Liver (tissue), 9 donors: ENCODE data around the gene SPSB1. TPM values are rescaled to one million over a fixed set of nuclear protein-coding genes. Genes with fewer than 3 reads are reported as not detected.

Source experiments
- DNase-seq: peaks from one replicate; pipeline ENCODE4 v3.0.0-alpha.2; 2017; ENCODE audit warnings: low spot score
- H3K27ac ChIP-seq, 2 donors: one replicate each; pipeline ENCODE4 v1.7.0; 2013; ENCODE audit warnings: inconsistent platforms in 2 of 2, low read length in 2 of 2, control low read depth in 1 of 2, low read depth in 1 of 2, mild to moderate bottlenecking in 1 of 2
- H3K27me3 ChIP-seq, 4 donors: one replicate each; pipeline versions ENCODE4 v1.6.1 to v1.7.0; 2013; ENCODE audit warnings: low read length in 3 of 4, inconsistent platforms in 1 of 4, mild to moderate bottlenecking in 1 of 4, moderate library complexity in 1 of 4; ENCODE audit not compliant: control insufficient read depth in 4 of 4, insufficient read depth in 4 of 4
- H3K36me3 ChIP-seq, 4 donors: one replicate each; pipeline versions ENCODE4 v1.6.1 to v1.7.0; 2013; ENCODE audit warnings: low read length in 3 of 4, mild to moderate bottlenecking in 3 of 4, low read depth in 1 of 4, moderate library complexity in 1 of 4; ENCODE audit not compliant: control insufficient read depth in 4 of 4, insufficient read depth in 3 of 4
- H3K4me1 ChIP-seq, 4 donors: one replicate each; pipeline versions ENCODE4 v1.6.1 to v1.7.0; 2013; ENCODE audit warnings: low read length in 3 of 4, mild to moderate bottlenecking in 3 of 4, moderate library complexity in 1 of 4; ENCODE audit not compliant: control insufficient read depth in 4 of 4, insufficient read depth in 4 of 4
- H3K4me3 ChIP-seq, 3 donors: one replicate each; pipeline versions ENCODE4 v1.6.1 to v1.7.0; 2013; ENCODE audit warnings: low read length in 3 of 3, control low read depth in 1 of 3, low read depth in 1 of 3, mild to moderate bottlenecking in 1 of 3
- H3K9ac ChIP-seq, 2 donors: one replicate each; pipeline ENCODE4 v1.7.0; 2013; ENCODE audit warnings: low read length in 2 of 2, mild to moderate bottlenecking in 2 of 2, moderate library complexity in 2 of 2, control low read depth in 1 of 2, low read depth in 1 of 2
- H3K9me3 ChIP-seq, 4 donors: one replicate each; pipeline versions ENCODE4 v1.6.1 to v1.7.0; 2013; ENCODE audit warnings: low read length in 3 of 4; ENCODE audit not compliant: control insufficient read depth in 4 of 4
- ATF3 ChIP-seq: IDR thresholded peaks from 2 replicates; pipeline ENCODE4 v1.6.1; 2016; ENCODE audit warnings: antibody characterized with exemption
- CTCF ChIP-seq: fragments of 150-350 bp; IDR thresholded peaks from 2 replicates; pipeline ENCODE4 v1.5.1; 2017; ENCODE audit warnings: improper control_type of control experiment, low read depth, low read length; ENCODE audit not compliant: missing input control
- EGR1 ChIP-seq, 2 donors: IDR thresholded peaks; 2 replicates each; pipeline ENCODE4 v1.6.1; 2016 to 2018; ENCODE audit warnings: antibody characterized with exemption in 2 of 2, low read depth in 2 of 2
- FOXA1 ChIP-seq: IDR thresholded peaks from 2 replicates; pipeline ENCODE4 v1.6.1; 2016; ENCODE audit warnings: antibody characterized with exemption
- FOXA2 ChIP-seq: IDR thresholded peaks from 2 replicates; pipeline ENCODE4 v1.6.1; 2016; ENCODE audit warnings: antibody characterized with exemption
- GABPA ChIP-seq, 2 donors: IDR thresholded peaks in 1 of 2; conservative IDR thresholded peaks in 1 of 2; 2 replicates each; pipeline ENCODE4 v1.6.1; 2016; ENCODE audit warnings: antibody characterized with exemption in 2 of 2, mild to moderate bottlenecking in 1 of 2, moderate library complexity in 1 of 2
- HNF4A ChIP-seq, 2 donors: conservative IDR thresholded peaks; 2 replicates each; pipeline ENCODE4 v1.6.1; 2016; ENCODE audit warnings: antibody characterized with exemption in 2 of 2, mild to moderate bottlenecking in 2 of 2
- HNF4G ChIP-seq: IDR thresholded peaks from 2 replicates; pipeline ENCODE4 v1.6.1; 2016; ENCODE audit warnings: antibody characterized with exemption
- JUND ChIP-seq, 2 donors: IDR thresholded peaks; 2 replicates each; pipeline ENCODE4 v1.6.1; 2016; ENCODE audit warnings: antibody characterized with exemption in 2 of 2
- NR2F2 ChIP-seq: IDR thresholded peaks from 2 replicates; pipeline ENCODE4 v1.6.1; 2016; ENCODE audit warnings: antibody characterized with exemption
- RAD21 ChIP-seq, 2 donors: IDR thresholded peaks; 2 replicates each; pipeline ENCODE4 v1.6.1; 2016; ENCODE audit warnings: antibody characterized with exemption in 2 of 2, mild to moderate bottlenecking in 2 of 2
- REST ChIP-seq: IDR thresholded peaks from 2 replicates; pipeline ENCODE4 v1.6.1; 2016; ENCODE audit warnings: antibody characterized with exemption, mild to moderate bottlenecking
- RXRA ChIP-seq, 2 donors: IDR thresholded peaks; 2 replicates each; pipeline ENCODE4 v1.6.1; 2017 to 2018; ENCODE audit warnings: antibody characterized with exemption in 2 of 2, mild to moderate bottlenecking in 1 of 2
- SP1 ChIP-seq: IDR thresholded peaks from 2 replicates; pipeline ENCODE4 v1.6.1; 2018; ENCODE audit warnings: antibody characterized with exemption, mild to moderate bottlenecking
- TAF1 ChIP-seq: conservative IDR thresholded peaks from 2 replicates; pipeline ENCODE4 v1.6.1; 2016; ENCODE audit warnings: antibody characterized with exemption, mild to moderate bottlenecking
- YY1 ChIP-seq: IDR thresholded peaks from 2 replicates; pipeline ENCODE4 v1.6.1; 2016; ENCODE audit warnings: antibody characterized with exemption, mild to moderate bottlenecking
- ZBTB33 ChIP-seq: IDR thresholded peaks from 2 replicates; pipeline ENCODE4 v1.6.1; 2016; ENCODE audit warnings: antibody characterized with exemption
- WGBS: extraction: QIAGEN DNeasy Blood & Tissue Kit; methylation state at CpG from one replicate; pipeline ENCODE4 v1.1.7; 2013; 5-methylcytosine and 5-hydroxymethylcytosine counted together
- polyA plus RNA-seq, 2 donors: library from polyadenylated mRNA; stranded (reverse) in 1 of 2; unstranded in 1 of 2; fragments of 200-250 nt in 1 of 2; fragments of >200 nt in 1 of 2; fragmentation: Nextera tagmentation in 1 of 2; extraction: Ambion mirVana in 1 of 2; gene quantifications; one replicate each; pipeline versions ENCODE4 v1.2.1 to v1.2.3, GENCODE V29; 2013 to 2015
- total RNA-seq, 2 donors: library from RNA; depleted of rRNA; stranded (reverse); fragments of >200 nt; gene quantifications; one replicate each; pipeline ENCODE4 v1.2.3, GENCODE V29; 2014
- TF ChIP-seq, protein P1 (sequence below): IDR thresholded peaks from 2 replicates; pipeline ENCODE4 v1.6.1; 2016; ENCODE audit warnings: antibody characterized with exemption
- donor health status: healthy.
- donor health status: healthy.
- donor health status: healthy.
- donor health status: healthy.
- donor health status: healthy.

The SPSB1 gene
- total and polyA plus RNA-seq, 4 donors: 4.1 to 22.6 (median 14.8) TPM

- no peak for TF ChIP-seq FOXA1
- TF ChIP-seq RXRA (IDR thresholded peaks at IDR 0.05): no peak
- TF ChIP-seq GABPA (IDR thresholded peaks at IDR 0.05 in 1 of 2, conservative IDR thresholded peaks at IDR 0.05 in 1 of 2): no peak
- TF ChIP-seq HNF4G: no peak
- TF ChIP-seq REST: no peak
- no peak for TF ChIP-seq SP1
- TF ChIP-seq YY1: no peak
- TF ChIP-seq, protein P1, sequence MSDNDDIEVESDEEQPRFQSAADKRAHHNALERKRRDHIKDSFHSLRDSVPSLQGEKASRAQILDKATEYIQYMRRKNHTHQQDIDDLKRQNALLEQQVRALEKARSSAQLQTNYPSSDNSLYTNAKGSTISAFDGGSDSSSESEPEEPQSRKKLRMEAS: no peak
- no peak for TF ChIP-seq CTCF
- no peak for TF ChIP-seq FOXA2
- no peak for DNase-seq
- Histone ChIP-seq H3K27ac (no peak overlapping the region), H3K4me3 (no peak overlapping the region), H3K36me3 (peaks cover 4 to 29% (median 20%) of the 10 kb centered on the region in 4 donors), H3K27me3 (no peaks in the 10 kb centered on the region), H3K4me1 (peaks cover 33 to 76% (median 68%) of the 10 kb centered on the region in 4 donors), H3K9me3 (no peaks in the 10 kb centered on the region), H3K9ac (no peak overlapping the region)
- WGBS: 69% methylated on average over 15 of the region's 15 CpGs
These were observed 47.5 kb upstream of the SPSB1 start for GRCh38 chr1:9245230-9245619.

DNA sequence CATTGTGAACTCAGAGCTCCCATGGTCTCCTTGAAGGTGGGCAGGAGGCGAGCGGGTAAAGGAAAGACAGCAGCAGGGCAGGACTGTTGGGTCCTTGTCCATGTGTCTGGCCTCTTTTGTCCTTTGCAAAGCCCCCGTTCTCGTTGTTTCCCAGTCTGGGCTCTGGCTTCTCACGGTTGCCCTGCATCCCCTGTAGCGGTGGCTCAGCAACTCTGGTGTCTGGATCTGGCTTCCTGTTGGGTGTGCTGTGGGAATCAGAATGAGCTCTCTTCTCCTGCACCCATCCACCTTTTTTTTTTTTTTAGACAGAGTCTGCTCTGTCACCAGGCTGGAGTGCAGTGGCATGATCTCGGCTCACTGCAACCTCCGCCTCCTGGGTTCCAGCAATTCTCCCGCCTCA, 47.0 kb upstream of the SPSB1 start:
- 90% methylated on average over 9 of the region's 9 CpGs for WGBS
- no peak overlapping the region for H3K9ac ChIP-seq
- H3K36me3 ChIP-seq: peaks cover 4 to 29% (median 20%) of the 10 kb centered on the region in 4 donors
- H3K4me1 ChIP-seq: peaks cover 33 to 78% (median 72%) of the 10 kb centered on the region in 4 donors
- no peaks in the 10 kb centered on the region for H3K27me3 ChIP-seq
- no peak overlapping the region for H3K27ac ChIP-seq
- DNase-seq: no peak
- H3K4me3 ChIP-seq: no peak overlapping the region
- H3K9me3 ChIP-seq: no peaks in the 10 kb centered on the region
- TF ChIP-seq HNF4A (conservative IDR thresholded peaks at IDR 0.05) (no peak), YY1 (no peak), REST (no peak), ZBTB33 (no peak), RAD21 (IDR thresholded peaks at IDR 0.05) (no peak), RXRA (IDR thresholded peaks at IDR 0.05) (no peak), GABPA (IDR thresholded peaks at IDR 0.05 in 1 of 2, conservative IDR thresholded peaks at IDR 0.05 in 1 of 2) (no peak), FOXA2 (no peak), FOXA1 (no peak), CTCF (no peak), EGR1 (IDR thresholded peaks at IDR 0.05; ENCODE audit: low read depth in 2 of 2) (no peak), TAF1 (no peak), NR2F2 (no peak), ATF3 (no peak), JUND (IDR thresholded peaks at IDR 0.05) (no peak)
- TF ChIP-seq, protein P1: no peak
